ENCODE data around the gene TTLL8. TPM values are rescaled to one million over a fixed set of nuclear protein-coding genes. Genes with fewer than 3 reads are reported as not detected.

TTLL8 gene
- total RNA-seq, 1 experiment from 2014 or later: not detected

DNA sequence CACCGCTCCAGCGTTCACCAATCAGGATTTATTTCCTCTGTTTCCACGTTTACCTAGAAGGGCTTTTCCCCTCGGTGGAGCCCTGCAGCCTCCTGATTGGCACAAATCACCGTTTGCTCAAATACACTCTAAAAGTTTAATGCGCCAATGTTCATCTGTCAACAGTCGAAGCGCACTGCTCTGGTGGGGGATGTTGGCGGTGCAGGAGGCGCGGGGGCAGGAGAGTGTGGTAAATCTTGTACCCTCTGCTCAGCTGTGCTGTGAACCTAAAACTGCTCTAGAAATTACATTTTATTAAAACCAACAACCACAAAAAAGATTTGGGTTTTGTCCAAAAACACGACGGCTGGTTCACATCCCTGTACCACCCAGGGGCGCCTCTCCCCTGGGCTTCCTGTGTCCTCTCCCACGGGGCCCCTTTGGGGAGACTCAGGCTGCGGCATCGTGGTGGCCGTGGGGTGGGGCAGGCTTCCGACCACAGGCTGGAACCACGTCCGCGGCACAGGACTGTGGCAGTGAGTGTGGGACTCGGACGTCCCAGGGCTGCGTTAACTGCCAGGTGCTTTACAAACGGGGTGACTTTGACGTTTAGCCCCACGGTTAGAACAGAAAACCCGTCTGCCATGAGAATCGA, 13.5 kb downstream of the TTLL8 start:
- Histone ChIP-seq H2BK5ac (ENCODE audit: insufficient read length, low read length) (no peak overlapping the region), H3K9me3 (ENCODE audit: control insufficient read depth, low read depth, low read length) (no peaks in the 10 kb centered on the region), H4K5ac (ENCODE audit: insufficient read length, low read depth, low read length) (no peak overlapping the region), H3K23ac (ENCODE audit: insufficient read length, low read depth, low read length) (no peak overlapping the region), H3K4ac (ENCODE audit: low read depth, low read length) (no peak overlapping the region), H3K14ac (ENCODE audit: insufficient read depth, low read length) (no peak overlapping the region), H2BK15ac (ENCODE audit: low read depth, low read length) (no peak overlapping the region), H3T11ph (ENCODE audit: low read length) (no peak overlapping the region), H3K79me1 (ENCODE audit: insufficient read depth, low read depth, low read length, poor library complexity, severe bottlenecking) (no peaks in the 10 kb centered on the region), H4K8ac (replicated peaks; ENCODE audit: insufficient read length, low read depth, low read length) (no peak overlapping the region), H3K4me2 (ENCODE audit: insufficient read depth, insufficient read length, low read length) (no peak overlapping the region), H2BK120ac (ENCODE audit: low read depth, low read length, poor library complexity, severe bottlenecking) (no peak overlapping the region), H4K20me1 (ENCODE audit: control insufficient read depth, insufficient read depth, insufficient read length) (no peaks in the 10 kb centered on the region), H3K27me3 (ENCODE audit: insufficient read depth, low read length) (no peaks in the 10 kb centered on the region), H3K56ac (ENCODE audit: insufficient read length, low read depth, low read length) (no peak overlapping the region), H2AFZ (ENCODE audit: low read length) (no peak overlapping the region), H2BK20ac (ENCODE audit: low read depth, low read length, poor library complexity, severe bottlenecking) (no peak overlapping the region), H2AK5ac (ENCODE audit: insufficient read length, low read length) (no peak overlapping the region), H3K23me2 (ENCODE audit: insufficient read length, low read depth, low read length, poor library complexity, severe bottlenecking) (no peaks in the 10 kb centered on the region), H4K91ac (ENCODE audit: insufficient read length, low read depth, low read length) (no peak overlapping the region), H3K79me2 (ENCODE audit: insufficient read depth, low read length) (no peaks in the 10 kb centered on the region), H3K18ac (ENCODE audit: insufficient read length, low read depth, low read length) (no peak overlapping the region), H3K4me1 (ENCODE audit: insufficient read depth, low read length) (no peaks in the 10 kb centered on the region), H3K27ac (ENCODE audit: insufficient read length, low read depth, low read length) (no peak overlapping the region), H3K9ac (ENCODE audit: extremely low read depth, insufficient read length, low read length) (no peak overlapping the region), H2BK12ac (ENCODE audit: insufficient read length, low read depth, low read length) (no peak overlapping the region)
- Mint-ChIP-seq H3K27me3 (ENCODE audit: low read depth) (0 out of 2 replicates have a peak, but pooled peaks cover 4% of the 10 kb centered on the region), H3K4me3 (no peak overlapping the region), H3K9me3 (peaks cover 0 to under 1% of the 10 kb centered on the region in 2 experiments; a peak in 2 of 5 replicates), H3K27ac (no peak overlapping the region), H3K36me3 (ENCODE audit: insufficient read depth in 1 of 3, low read depth in 3 of 3) (no peaks in the 10 kb centered on the region), H3K4me1 (no peaks in the 10 kb centered on the region)
- TF ChIP-seq, protein P1, sequence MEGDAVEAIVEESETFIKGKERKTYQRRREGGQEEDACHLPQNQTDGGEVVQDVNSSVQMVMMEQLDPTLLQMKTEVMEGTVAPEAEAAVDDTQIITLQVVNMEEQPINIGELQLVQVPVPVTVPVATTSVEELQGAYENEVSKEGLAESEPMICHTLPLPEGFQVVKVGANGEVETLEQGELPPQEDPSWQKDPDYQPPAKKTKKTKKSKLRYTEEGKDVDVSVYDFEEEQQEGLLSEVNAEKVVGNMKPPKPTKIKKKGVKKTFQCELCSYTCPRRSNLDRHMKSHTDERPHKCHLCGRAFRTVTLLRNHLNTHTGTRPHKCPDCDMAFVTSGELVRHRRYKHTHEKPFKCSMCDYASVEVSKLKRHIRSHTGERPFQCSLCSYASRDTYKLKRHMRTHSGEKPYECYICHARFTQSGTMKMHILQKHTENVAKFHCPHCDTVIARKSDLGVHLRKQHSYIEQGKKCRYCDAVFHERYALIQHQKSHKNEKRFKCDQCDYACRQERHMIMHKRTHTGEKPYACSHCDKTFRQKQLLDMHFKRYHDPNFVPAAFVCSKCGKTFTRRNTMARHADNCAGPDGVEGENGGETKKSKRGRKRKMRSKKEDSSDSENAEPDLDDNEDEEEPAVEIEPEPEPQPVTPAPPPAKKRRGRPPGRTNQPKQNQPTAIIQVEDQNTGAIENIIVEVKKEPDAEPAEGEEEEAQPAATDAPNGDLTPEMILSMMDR (conservative IDR thresholded peaks at IDR 0.05): no peak
- WGBS (ENCODE audit: extremely low coverage, insufficient read length, low lambda C conversion rate): no CpG with 5 or more reads among the region's 30 CpGs
- no peak for DNase-seq
